ENCODE measurements around the gene PTCD2. TPM values are rescaled to one million over a fixed set of nuclear protein-coding genes. Genes with fewer than 3 reads are reported as not detected.

The PTCD2 gene
- total and polyA plus RNA-seq, 4 donors, result 2.6 to 9.3 (median 4.2) TPM

DNA sequence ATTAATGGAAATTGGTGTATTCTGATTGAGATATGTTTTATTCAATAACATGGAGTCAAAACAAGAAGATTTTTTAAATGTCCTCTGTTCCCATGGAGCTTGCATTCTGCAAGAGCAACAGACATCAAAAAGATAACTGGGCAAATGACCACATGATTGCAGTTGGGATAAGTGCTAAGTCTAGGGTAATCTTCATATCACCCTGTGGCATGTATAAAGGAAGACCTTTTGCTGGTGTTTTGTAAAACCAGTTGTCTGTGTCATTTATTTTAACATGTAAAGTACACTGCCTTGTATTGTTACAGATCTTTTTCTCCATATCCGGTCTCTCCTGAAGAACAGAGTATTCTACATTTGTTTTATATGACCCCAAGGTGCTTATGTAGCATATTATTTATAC is 44.0 kb downstream of the PTCD2 start:
- WGBS, 2 donors, result 98 to 100% methylated on average over 1 of the region's 1 CpG
- intact Hi-C loops (cut with DNase I), result loop anchor here in 1 of 2 donors (10.0 kb wide), 1 partner anchor 231 kb away; no protein-coding TSS in a partner anchor
- DNase-seq, result no peak

GRCh38 chr5:72364951-72365350 is 44.8 kb downstream of the PTCD2 start:
- DNase-seq (no peak), ATAC-seq (ENCODE audit: low FRiP score) (no peak)
- no peak overlapping the region for H3K27ac ChIP-seq (ENCODE audit: low read depth in 1 of 2, low read length in 2 of 2)
- intact Hi-C loops (cut with DNase I), result loop anchor here (5.0 to 10.0 kb wide), 3 partner anchors 72 to 482 kb away; no protein-coding TSS in a partner anchor
- peaks cover 0 to 4% of the 10 kb centered on the region in 2 donors for H3K4me1 ChIP-seq (ENCODE audit: control insufficient read depth in 1 of 2, insufficient read depth in 2 of 2, low read length in 2 of 2)
- peaks cover 2% of the 10 kb centered on the region for H3K9me3 ChIP-seq (ENCODE audit: control insufficient read depth, low read length)
- H3K36me3 ChIP-seq (ENCODE audit: control insufficient read depth in 1 of 2, insufficient read depth in 2 of 2, low read length in 1 of 2), result peaks cover 6 to 12% of the 10 kb centered on the region in 2 donors
- H3K27me3 ChIP-seq (ENCODE audit: control insufficient read depth in 1 of 2, insufficient read depth in 2 of 2, low read length in 1 of 2), result no peaks in the 10 kb centered on the region
- H3K4me3 ChIP-seq (ENCODE audit: low read length in 2 of 2), result no peak overlapping the region
- 94 to 95% methylated on average over 4 of the region's 4 CpGs for WGBS, 2 donors

More for the DNA sequence above, 44.0 kb downstream of the PTCD2 start:
- Histone ChIP-seq H3K36me3 (ENCODE audit: control insufficient read depth in 1 of 2, insufficient read depth in 2 of 2, low read length in 1 of 2) (peaks cover 6 to 12% of the 10 kb centered on the region in 2 donors), H3K4me3 (ENCODE audit: low read length in 2 of 2) (no peak overlapping the region), H3K4me1 (ENCODE audit: control insufficient read depth in 1 of 2, insufficient read depth in 2 of 2, low read length in 2 of 2) (no peaks in the 10 kb centered on the region), H3K9me3 (ENCODE audit: control insufficient read depth, low read length) (peaks cover 2% of the 10 kb centered on the region), H3K27ac (ENCODE audit: low read depth in 1 of 2, low read length in 2 of 2) (no peak overlapping the region), H3K27me3 (ENCODE audit: control insufficient read depth in 1 of 2, insufficient read depth in 2 of 2, low read length in 1 of 2) (no peaks in the 10 kb centered on the region)
- ATAC-seq (ENCODE audit: low FRiP score), result no peak

GRCh38 chr5:72366324-72366976 is 46.3 kb downstream of the PTCD2 start:
- peak in 1 of 2 donors; percentile 73 for DNase-seq
- peak; percentile 89 for ATAC-seq (ENCODE audit: low FRiP score)
- no peak overlapping the region for H3K27ac ChIP-seq (ENCODE audit: low read depth in 1 of 2, low read length in 2 of 2)

GRCh38 chr5:72368271-72368670 is 48.1 kb downstream of the PTCD2 start:
- peaks cover 0 to 4% of the 10 kb centered on the region in 2 donors for H3K4me1 ChIP-seq (ENCODE audit: control insufficient read depth in 1 of 2, insufficient read depth in 2 of 2, low read length in 2 of 2)
- peaks cover 0 to 2% of the 10 kb centered on the region in 2 donors for H3K36me3 ChIP-seq (ENCODE audit: control insufficient read depth in 1 of 2, insufficient read depth in 2 of 2, low read length in 1 of 2)
- 97% methylated on average over 1 of the region's 1 CpG for WGBS, 2 donors
- intact Hi-C loops (cut with DNase I), result loop anchor here (5.0 to 10.0 kb wide), 3 partner anchors 69 to 479 kb away; no protein-coding TSS in a partner anchor
- no peak for ATAC-seq (ENCODE audit: low FRiP score)
- no peaks in the 10 kb centered on the region for H3K9me3 ChIP-seq (ENCODE audit: control insufficient read depth, low read length)
- H3K27me3 ChIP-seq (ENCODE audit: control insufficient read depth in 1 of 2, insufficient read depth in 2 of 2, low read length in 1 of 2), result no peaks in the 10 kb centered on the region
- peak overlapping the region; percentile 18 to 28 for H3K27ac ChIP-seq (ENCODE audit: low read depth in 1 of 2, low read length in 2 of 2)
- DNase-seq, result no peak
- no peak overlapping the region for H3K4me3 ChIP-seq (ENCODE audit: low read length in 2 of 2)

More at GRCh38 chr5:72366324-72366976, 46.3 kb downstream of the PTCD2 start:
- WGBS, 2 donors, result 21 to 22% methylated on average over 7 of the region's 7 CpGs
- Histone ChIP-seq H3K27me3 (ENCODE audit: control insufficient read depth in 1 of 2, insufficient read depth in 2 of 2, low read length in 1 of 2) (no peaks in the 10 kb centered on the region), H3K36me3 (ENCODE audit: control insufficient read depth in 1 of 2, insufficient read depth in 2 of 2, low read length in 1 of 2) (peaks cover 4 to 8% of the 10 kb centered on the region in 2 donors), H3K9me3 (ENCODE audit: control insufficient read depth, low read length) (no peaks in the 10 kb centered on the region), H3K4me3 (ENCODE audit: low read length in 2 of 2) (no peak overlapping the region), H3K4me1 (ENCODE audit: control insufficient read depth in 1 of 2, insufficient read depth in 2 of 2, low read length in 2 of 2) (peaks cover 0 to 4% of the 10 kb centered on the region in 2 donors)
- intact Hi-C loops (cut with DNase I), result loop anchor here (2.0 to 10.0 kb wide), 4 partner anchors 71 to 481 kb away; no protein-coding TSS in a partner anchor

GRCh38 chr5:72369301-72369700 is 49.1 kb downstream of the PTCD2 start:
- Histone ChIP-seq H3K9me3 (ENCODE audit: control insufficient read depth, low read length) (no peaks in the 10 kb centered on the region), H3K4me1 (ENCODE audit: control insufficient read depth in 1 of 2, insufficient read depth in 2 of 2, low read length in 2 of 2) (peaks cover 2 to 4% of the 10 kb centered on the region in 2 donors), H3K27me3 (ENCODE audit: control insufficient read depth in 1 of 2, insufficient read depth in 2 of 2, low read length in 1 of 2) (no peaks in the 10 kb centered on the region), H3K27ac (ENCODE audit: low read depth in 1 of 2, low read length in 2 of 2) (no peak overlapping the region), H3K4me3 (ENCODE audit: low read length in 2 of 2) (no peak overlapping the region), H3K36me3 (ENCODE audit: control insufficient read depth in 1 of 2, insufficient read depth in 2 of 2, low read length in 1 of 2) (peaks cover 0 to 2% of the 10 kb centered on the region in 2 donors)
- ATAC-seq (ENCODE audit: low FRiP score), result no peak
- no peak for DNase-seq
- intact Hi-C loops (cut with DNase I), result loop anchor here (5.0 to 10.0 kb wide), 3 partner anchors 68 to 478 kb away; no protein-coding TSS in a partner anchor
- WGBS, 2 donors, result 24 to 31% methylated on average over 1 of the region's 1 CpG

GRCh38 chr5:72369711-72370110 is 49.5 kb downstream of the PTCD2 start:
- ATAC-seq (ENCODE audit: low FRiP score), result no peak
- no peak overlapping the region for H3K4me3 ChIP-seq (ENCODE audit: low read length in 2 of 2)
- peaks cover 3 to 4% of the 10 kb centered on the region in 2 donors for H3K4me1 ChIP-seq (ENCODE audit: control insufficient read depth in 1 of 2, insufficient read depth in 2 of 2, low read length in 2 of 2)
- intact Hi-C loops (cut with DNase I), result loop anchor here (5.0 to 10.0 kb wide), 3 partner anchors 68 to 478 kb away; no protein-coding TSS in a partner anchor
- H3K36me3 ChIP-seq (ENCODE audit: control insufficient read depth in 1 of 2, insufficient read depth in 2 of 2, low read length in 1 of 2), result peaks cover 0 to under 1% of the 10 kb centered on the region in 2 donors
- H3K27ac ChIP-seq (ENCODE audit: low read depth in 1 of 2, low read length in 2 of 2), result no peak overlapping the region
- DNase-seq, result no peak
- 93 to 100% methylated on average over 3 of the region's 3 CpGs for WGBS, 2 donors
- no peaks in the 10 kb centered on the region for H3K9me3 ChIP-seq (ENCODE audit: control insufficient read depth, low read length)
- no peaks in the 10 kb centered on the region for H3K27me3 ChIP-seq (ENCODE audit: control insufficient read depth in 1 of 2, insufficient read depth in 2 of 2, low read length in 1 of 2)

DNA sequence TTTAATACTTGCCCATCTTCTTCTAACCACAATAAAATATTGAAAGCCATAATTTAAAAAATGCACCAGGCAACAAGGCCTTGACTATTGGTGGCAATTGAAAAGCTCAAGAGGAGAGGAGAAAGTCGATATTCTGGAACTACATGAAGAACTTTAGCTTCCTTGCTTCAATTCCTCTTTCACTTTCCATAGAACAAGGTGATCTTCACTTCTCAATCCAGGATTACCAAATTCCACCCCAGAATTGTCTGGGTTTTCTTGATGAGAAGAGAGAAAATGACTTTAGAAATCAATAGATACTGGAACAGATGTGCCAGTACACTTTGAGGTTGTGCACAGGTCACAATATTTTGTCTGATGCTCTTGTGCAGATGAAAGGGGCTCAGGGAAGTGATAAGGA is 52.2 kb downstream of the PTCD2 start:
- DNase-seq, result no peak
- no peak for ATAC-seq (ENCODE audit: low FRiP score)
- no peaks in the 10 kb centered on the region for H3K27me3 ChIP-seq (ENCODE audit: control insufficient read depth in 1 of 2, insufficient read depth in 2 of 2, low read length in 1 of 2)
- H3K4me3 ChIP-seq (ENCODE audit: low read length in 2 of 2), result no peak overlapping the region
- no peaks in the 10 kb centered on the region for H3K36me3 ChIP-seq (ENCODE audit: control insufficient read depth in 1 of 2, insufficient read depth in 2 of 2, low read length in 1 of 2)
- 85 to 89% methylated on average over 1 of the region's 1 CpG for WGBS, 2 donors
- intact Hi-C loops (cut with DNase I), result no loop called here
- peaks cover 3 to 4% of the 10 kb centered on the region in 2 donors for H3K4me1 ChIP-seq (ENCODE audit: control insufficient read depth in 1 of 2, insufficient read depth in 2 of 2, low read length in 2 of 2)
- H3K9me3 ChIP-seq (ENCODE audit: control insufficient read depth, low read length), result no peaks in the 10 kb centered on the region
- no peak overlapping the region for H3K27ac ChIP-seq (ENCODE audit: low read depth in 1 of 2, low read length in 2 of 2)

DNA sequence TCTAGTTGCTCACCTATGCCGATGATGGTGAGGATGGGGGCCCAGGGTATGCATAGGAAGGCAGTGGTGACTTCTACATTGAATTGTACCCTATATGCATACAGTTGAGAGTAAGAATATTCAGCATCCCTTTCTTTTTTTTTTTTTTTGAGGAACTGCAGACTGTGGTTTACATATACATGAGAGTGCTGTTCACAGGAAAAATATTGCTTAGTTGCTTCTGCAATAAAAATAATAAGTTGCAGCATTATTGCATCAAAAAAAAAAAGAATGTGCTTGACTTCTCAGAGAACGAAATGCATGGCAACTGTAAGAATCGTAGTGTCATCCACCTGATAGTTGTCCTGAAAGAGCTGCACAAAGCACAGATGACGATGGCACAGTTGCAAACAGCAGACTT is 52.8 kb downstream of the PTCD2 start:
- Histone ChIP-seq H3K27me3 (ENCODE audit: control insufficient read depth in 1 of 2, insufficient read depth in 2 of 2, low read length in 1 of 2) (no peaks in the 10 kb centered on the region), H3K4me1 (ENCODE audit: control insufficient read depth in 1 of 2, insufficient read depth in 2 of 2, low read length in 2 of 2) (peaks cover 3 to 4% of the 10 kb centered on the region in 2 donors), H3K9me3 (ENCODE audit: control insufficient read depth, low read length) (no peaks in the 10 kb centered on the region), H3K36me3 (ENCODE audit: control insufficient read depth in 1 of 2, insufficient read depth in 2 of 2, low read length in 1 of 2) (no peaks in the 10 kb centered on the region), H3K27ac (ENCODE audit: low read depth in 1 of 2, low read length in 2 of 2) (no peak overlapping the region), H3K4me3 (ENCODE audit: low read length in 2 of 2) (no peak overlapping the region)
- no peak for ATAC-seq (ENCODE audit: low FRiP score)
- intact Hi-C loops (cut with DNase I), result no loop called here
- no peak for DNase-seq
- WGBS, 2 donors, result 93 to 94% methylated on average over 4 of the region's 4 CpGs

GRCh38 chr5:72374844-72375243 is 54.7 kb downstream of the PTCD2 start:
- Histone ChIP-seq H3K27ac (ENCODE audit: low read depth in 1 of 2, low read length in 2 of 2) (no peak overlapping the region), H3K36me3 (ENCODE audit: control insufficient read depth in 1 of 2, insufficient read depth in 2 of 2, low read length in 1 of 2) (no peaks in the 10 kb centered on the region), H3K9me3 (ENCODE audit: control insufficient read depth, low read length) (no peaks in the 10 kb centered on the region), H3K4me3 (ENCODE audit: low read length in 2 of 2) (no peak overlapping the region), H3K27me3 (ENCODE audit: control insufficient read depth in 1 of 2, insufficient read depth in 2 of 2, low read length in 1 of 2) (no peaks in the 10 kb centered on the region), H3K4me1 (ENCODE audit: control insufficient read depth in 1 of 2, insufficient read depth in 2 of 2, low read length in 2 of 2) (peaks cover 4% of the 10 kb centered on the region in 2 donors)
- no peak for ATAC-seq (ENCODE audit: low FRiP score)
- DNase-seq, result no peak
- 99% methylated on average over 3 of the region's 3 CpGs for WGBS, 2 donors
- intact Hi-C loops (cut with DNase I), result loop anchor here (5.0 kb wide), 2 partner anchors 77 to 142 kb away; no protein-coding TSS in a partner anchor

Measured in aorta (tissue), 5 donors.